ENCODE data around the gene SOX13.
"Not testable (repeated sequence)": the region's sequence is repeated elsewhere in the genome, so short reads cannot be mapped to it uniquely, and the experiment has no call there.

The SOX13 gene

GRCh38 chr1:204087893-204088528 is 15.1 kb downstream of the SOX13 start:
- FAIRE-seq, result no peak

GRCh38 chr1:204088596-204088995 is 15.7 kb downstream of the SOX13 start:
- FAIRE-seq, result no peak

- no peak for FAIRE-seq
These were observed 16.3 kb downstream of the SOX13 start for GRCh38 chr1:204089044-204089751.

GRCh38 chr1:204090132-204090531 is 17.2 kb downstream of the SOX13 start:
- not testable (repeated sequence) for FAIRE-seq

GRCh38 chr1:204091066-204091465 is 18.2 kb downstream of the SOX13 start:
- no peak for FAIRE-seq

- FAIRE-seq, result no peak
These were observed 18.9 kb downstream of the SOX13 start for GRCh38 chr1:204091787-204092312.

GRCh38 chr1:204092632-204093420 is 19.9 kb downstream of the SOX13 start:
- FAIRE-seq, result no peak

- no peak for FAIRE-seq
These were observed 20.5 kb downstream of the SOX13 start for GRCh38 chr1:204093421-204093717.

- no peak for FAIRE-seq
These were observed 20.9 kb downstream of the SOX13 start for GRCh38 chr1:204093781-204094180.

- FAIRE-seq, result no peak
These were observed 21.4 kb downstream of the SOX13 start for GRCh38 chr1:204094313-204094729.

- no peak for FAIRE-seq
These were observed 22.1 kb downstream of the SOX13 start for GRCh38 chr1:204094856-204095634.

GRCh38 chr1:204096931-204097330 is 24.0 kb downstream of the SOX13 start:
- FAIRE-seq, result no peak

- FAIRE-seq, result no peak
These were observed 25.8 kb downstream of the SOX13 start for GRCh38 chr1:204098683-204099082.

- not testable (repeated sequence) for FAIRE-seq
These were observed 26.8 kb downstream of the SOX13 start for GRCh38 chr1:204099754-204100153.

GRCh38 chr1:204102029-204102611 is 29.2 kb downstream of the SOX13 start:
- FAIRE-seq, result no peak

- FAIRE-seq, result no peak
These were observed 30.0 kb downstream of the SOX13 start for GRCh38 chr1:204102739-204103430.

- FAIRE-seq, result no peak
These were observed 30.5 kb downstream of the SOX13 start for GRCh38 chr1:204103431-204103741.

- FAIRE-seq, result no peak
These were observed 31.6 kb downstream of the SOX13 start for GRCh38 chr1:204104331-204105130.

GRCh38 chr1:204105131-204105515 is 32.2 kb downstream of the SOX13 start:
- no peak for FAIRE-seq

GRCh38 chr1:204106825-204107224 is 33.9 kb downstream of the SOX13 start:
- FAIRE-seq, result no peak

GRCh38 chr1:204107892-204108291 is 35.0 kb downstream of the SOX13 start:
- FAIRE-seq, result no peak
